AG09309 (cell line): ENCODE results near the gene GPR31.
A peak's percentile ranks its signal among the peaks of the same experiment; 100 is the strongest.

Experiments used
- DNase-seq: peaks from one replicate; pipeline ENCODE4 v3.0.0-alpha.2; 2010; ENCODE audit warnings: low read depth
- H3K4me3 ChIP-seq: 2 replicates; pipeline ENCODE4 v1.5.1; 2011; ENCODE audit warnings: mild to moderate bottlenecking, low read depth, low read length, moderate library complexity; ENCODE audit not compliant: control insufficient read depth
- TF ChIP-seq, protein P1 (sequence below): IDR thresholded peaks from 2 replicates; pipeline ENCODE4 v1.5.1; 2011; ENCODE audit warnings: mild to moderate bottlenecking, low read depth, low read length, inconsistent platforms; ENCODE audit not compliant: insufficient read depth, control insufficient read depth; ENCODE audit errors: missing control alignments

Gene GPR31

DNA sequence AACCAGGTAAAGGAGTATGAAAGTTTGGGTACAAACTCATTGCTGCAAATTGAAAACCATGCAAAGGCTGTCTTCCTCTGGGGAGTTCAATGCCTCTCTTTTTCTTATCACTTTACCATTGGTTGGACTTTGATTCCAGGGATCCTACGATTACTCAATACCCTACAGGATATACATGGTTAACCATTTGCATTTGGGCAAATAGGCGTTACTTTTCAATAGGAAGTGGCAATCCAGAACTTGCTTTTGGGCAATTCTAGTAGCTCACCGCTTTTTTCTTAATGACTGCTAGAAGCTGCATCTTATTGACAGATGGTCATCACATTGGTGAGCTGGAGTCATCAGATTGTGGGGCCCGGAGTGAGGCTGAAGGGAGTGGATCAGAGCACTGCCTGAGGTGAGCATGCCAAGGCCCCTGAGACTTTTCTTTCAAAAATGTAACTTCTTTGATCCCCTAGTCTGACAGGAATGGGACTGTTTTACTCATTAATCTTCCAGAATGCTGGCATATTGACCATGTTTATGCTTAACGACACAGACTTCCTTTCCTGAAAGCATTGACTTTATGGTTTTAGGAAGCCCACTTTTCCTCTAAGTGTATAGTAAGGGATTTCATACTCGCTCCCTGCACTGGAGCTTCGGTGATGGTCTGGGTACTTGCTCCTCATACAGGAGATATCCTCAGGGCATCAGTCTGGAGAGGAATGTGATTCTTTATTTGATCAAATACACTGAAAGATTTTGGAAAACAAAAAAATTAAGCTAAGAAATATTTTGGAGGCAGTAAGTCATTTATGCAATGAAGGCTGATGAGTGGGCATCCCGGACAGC, 34.7 kb downstream of the GPR31 start, which contains the start of gene CCR6:
Gene CCR6 (plus strand): TSS at position 270 of the 831 bp plus-strand sequence. CDS start 13,039 bp downstream, outside the sequence.
- TF ChIP-seq, protein P1, sequence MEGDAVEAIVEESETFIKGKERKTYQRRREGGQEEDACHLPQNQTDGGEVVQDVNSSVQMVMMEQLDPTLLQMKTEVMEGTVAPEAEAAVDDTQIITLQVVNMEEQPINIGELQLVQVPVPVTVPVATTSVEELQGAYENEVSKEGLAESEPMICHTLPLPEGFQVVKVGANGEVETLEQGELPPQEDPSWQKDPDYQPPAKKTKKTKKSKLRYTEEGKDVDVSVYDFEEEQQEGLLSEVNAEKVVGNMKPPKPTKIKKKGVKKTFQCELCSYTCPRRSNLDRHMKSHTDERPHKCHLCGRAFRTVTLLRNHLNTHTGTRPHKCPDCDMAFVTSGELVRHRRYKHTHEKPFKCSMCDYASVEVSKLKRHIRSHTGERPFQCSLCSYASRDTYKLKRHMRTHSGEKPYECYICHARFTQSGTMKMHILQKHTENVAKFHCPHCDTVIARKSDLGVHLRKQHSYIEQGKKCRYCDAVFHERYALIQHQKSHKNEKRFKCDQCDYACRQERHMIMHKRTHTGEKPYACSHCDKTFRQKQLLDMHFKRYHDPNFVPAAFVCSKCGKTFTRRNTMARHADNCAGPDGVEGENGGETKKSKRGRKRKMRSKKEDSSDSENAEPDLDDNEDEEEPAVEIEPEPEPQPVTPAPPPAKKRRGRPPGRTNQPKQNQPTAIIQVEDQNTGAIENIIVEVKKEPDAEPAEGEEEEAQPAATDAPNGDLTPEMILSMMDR = no peak
- no peak for DNase-seq
- H3K4me3 ChIP-seq = no peak within 1 kb of the TSS

DNA sequence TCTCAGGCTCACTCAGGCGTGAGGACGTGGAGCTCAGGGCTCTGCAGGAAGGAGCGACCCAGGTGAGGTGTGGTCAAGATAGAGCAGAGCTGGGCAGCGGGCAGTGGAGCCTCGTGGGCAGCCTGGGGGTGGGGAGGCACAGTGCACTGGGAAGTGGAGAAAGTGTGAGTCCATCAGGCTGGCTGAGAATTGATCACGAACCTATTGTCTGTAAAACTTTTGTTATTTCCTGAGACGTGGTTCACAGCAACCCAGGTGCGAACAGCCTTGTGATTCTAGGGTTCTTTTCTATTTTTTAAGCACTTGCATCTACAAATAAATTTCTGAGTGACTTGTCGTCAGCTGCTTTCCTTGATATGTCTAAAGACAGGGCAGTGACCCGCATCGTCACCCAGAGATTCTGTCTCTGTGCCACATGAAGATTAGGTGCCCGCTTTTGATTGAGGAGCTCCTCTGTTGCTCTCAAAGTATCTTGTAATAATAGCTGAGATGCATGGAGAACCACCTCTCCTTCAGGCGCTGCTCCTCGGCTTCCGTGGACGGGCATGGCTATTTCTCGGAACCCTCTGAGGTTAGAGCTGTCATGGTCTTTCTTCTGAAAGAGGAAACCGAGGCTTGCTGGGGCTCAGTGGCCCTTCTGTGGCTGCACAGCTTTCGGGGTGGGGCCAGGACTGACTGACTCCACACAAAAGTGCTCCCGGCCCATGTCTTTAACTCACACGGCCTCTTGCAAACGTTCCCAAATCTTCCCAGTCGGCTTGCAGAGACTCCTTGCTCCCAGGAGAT, 35.5 kb downstream of the GPR31 start:
- no peak for DNase-seq
- TF ChIP-seq, protein P1 = no peak
- H3K4me3 ChIP-seq = no peak overlapping the region

DNA sequence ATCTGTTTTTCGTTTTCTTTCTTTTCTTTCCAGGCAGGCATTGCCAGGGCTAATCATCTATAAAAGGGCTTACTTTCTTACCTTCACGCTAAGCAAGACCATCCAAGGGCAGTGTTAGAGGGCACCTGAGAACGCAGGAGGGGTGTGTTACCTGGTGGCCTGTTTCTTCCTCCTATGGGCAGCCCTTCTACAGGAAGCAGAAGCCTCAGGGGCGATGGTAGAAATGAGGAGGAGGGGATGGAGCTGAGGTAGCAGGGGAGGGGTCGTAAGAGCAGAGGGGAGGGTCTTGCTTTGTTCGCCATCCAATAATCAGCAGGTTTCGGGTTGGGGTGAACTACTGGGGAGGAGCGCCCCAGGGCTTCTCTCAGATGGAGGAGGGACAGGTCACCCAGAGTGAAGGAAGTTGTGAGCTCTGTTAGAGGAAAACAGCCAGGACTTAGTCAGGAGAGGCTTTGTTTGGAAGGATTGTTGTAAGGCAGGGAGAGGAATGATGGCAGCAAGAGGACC, 36.4 kb downstream of the GPR31 start:
- H3K4me3 ChIP-seq = no peak overlapping the region
- no peak for DNase-seq
- TF ChIP-seq, protein P1 = no peak

DNA sequence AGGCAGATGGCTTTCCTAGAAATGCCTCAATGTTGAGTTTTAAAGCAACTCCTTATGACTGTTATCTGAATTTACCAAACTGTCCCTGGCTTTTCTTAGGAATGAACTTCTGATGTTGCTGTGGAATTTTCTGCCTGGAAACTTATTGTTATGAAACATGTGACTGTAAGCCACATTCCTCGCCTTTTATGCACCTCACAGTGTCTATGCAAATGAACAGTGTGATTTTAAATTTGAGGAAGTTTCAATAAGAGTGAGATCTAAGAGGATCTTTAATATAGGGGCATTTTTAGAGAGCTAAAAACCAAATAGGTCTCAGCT, 37.2 kb downstream of the GPR31 start:
- TF ChIP-seq, protein P1 = no peak
- no peak for DNase-seq
- no peak overlapping the region for H3K4me3 ChIP-seq

DNA sequence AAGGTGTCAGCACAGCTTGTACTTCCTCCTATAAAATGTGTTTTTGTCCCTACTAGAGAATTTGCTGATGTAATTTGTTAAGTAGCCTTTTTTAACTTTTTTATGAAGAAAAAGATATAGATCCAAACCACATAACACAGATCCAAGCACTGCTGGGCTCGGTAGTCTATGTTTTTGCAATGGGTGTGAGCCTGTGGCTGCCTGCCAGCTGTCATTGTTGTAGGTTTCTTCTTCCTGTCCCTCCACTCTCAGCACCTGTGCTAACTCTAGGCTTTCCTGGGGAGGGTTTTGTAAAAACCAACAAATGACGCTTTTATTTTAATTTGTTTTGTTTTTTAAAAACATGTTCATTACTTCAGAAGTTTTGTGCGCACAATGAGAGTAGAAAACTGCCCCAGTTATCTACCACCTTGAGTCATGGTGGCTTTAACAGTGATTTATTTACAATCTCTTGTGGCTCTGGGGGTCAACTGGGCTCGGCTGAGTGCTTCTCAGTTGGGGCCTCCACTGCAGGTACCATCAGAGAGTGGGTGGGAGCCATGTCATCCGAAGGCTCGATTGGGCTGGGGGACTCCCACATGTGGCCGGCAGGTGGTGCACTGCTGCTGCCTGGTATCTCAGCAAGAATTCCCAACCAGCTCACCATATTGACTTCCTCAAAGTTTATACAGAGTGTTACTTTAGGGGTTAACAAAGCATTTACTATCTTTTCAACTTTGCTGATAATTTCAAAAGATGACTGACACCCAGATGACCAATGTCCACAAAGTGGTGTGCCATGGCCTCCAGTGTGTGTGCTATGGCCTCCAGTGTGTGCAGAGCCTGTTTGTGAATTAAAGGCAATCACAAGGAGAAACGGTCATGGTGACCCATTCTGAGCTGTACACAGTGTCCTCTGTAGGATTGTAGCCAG, 37.9 kb downstream of the GPR31 start:
- DNase-seq = no peak
- H3K4me3 ChIP-seq = no peak overlapping the region
- TF ChIP-seq, protein P1 = peak; percentile 8

DNA sequence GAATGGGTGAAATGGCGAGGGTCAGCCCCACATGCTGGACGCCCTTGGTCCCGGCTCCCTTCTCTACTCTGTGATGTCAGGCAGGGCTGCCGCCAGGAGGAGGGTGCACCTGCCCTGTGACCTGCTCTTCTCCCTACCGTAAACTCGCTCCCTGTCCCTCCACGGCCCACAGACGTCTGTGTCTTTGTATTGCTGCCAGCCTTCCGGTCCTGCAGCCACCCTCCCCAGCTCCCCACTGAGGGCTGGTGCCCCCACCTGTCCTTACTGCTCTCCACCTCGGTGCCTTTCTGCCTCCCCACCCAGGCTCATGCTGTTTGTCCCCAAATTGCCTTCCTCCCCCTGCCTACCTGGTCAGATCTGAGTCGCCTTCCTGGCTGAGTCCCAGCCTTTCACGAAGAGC, 38.9 kb downstream of the GPR31 start:
- TF ChIP-seq, protein P1 = no peak
- no peak for DNase-seq
- H3K4me3 ChIP-seq = no peak overlapping the region
